GM10248 (cell line): ENCODE data around the gene INTS15.

Source experiments
- CTCF ChIA-PET: fragments of 300-600 bp; sonication (Branson Sonifier 250); formaldehyde crosslinking; extraction: SDS; loops from one replicate; lab custom pipeline; 2021; ENCODE audit warnings: antibody characterized with exemption; lab: Yijun Ruan, JAX
- POLR2A ChIA-PET: fragments of 350-650 bp; sonication (Branson Sonifier 250); formaldehyde crosslinking; extraction: SDS; loops from one replicate; lab custom pipeline; 2020; ENCODE audit warnings: antibody characterized with exemption; lab: Yijun Ruan, JAX
- DNase-seq: peaks from one replicate; pipeline ENCODE4 v3.0.0; 2012; ENCODE audit errors: extremely low spot score
- CTCF ChIP-seq: IDR thresholded peaks from 2 replicates; pipeline ENCODE4 v1.5.1; 2012; ENCODE audit warnings: mild to moderate bottlenecking, low read depth; ENCODE audit errors: extremely low read depth, missing control alignments, control extremely low read depth

INTS15 gene

GRCh38 chr7:6654842-6655610 is 65.2 kb downstream of the INTS15 start:
- POLR2A ChIA-PET: no interaction called here
- CTCF ChIA-PET: no interaction called here
- no peak for DNase-seq
- no peak for TF ChIP-seq CTCF

GRCh38 chr7:6655636-6656385 is 66.0 kb downstream of the INTS15 start:
- no peak for TF ChIP-seq CTCF
- ChIA-PET CTCF (no interaction called here), POLR2A (no interaction called here)
- DNase-seq: peak; percentile 20

DNA sequence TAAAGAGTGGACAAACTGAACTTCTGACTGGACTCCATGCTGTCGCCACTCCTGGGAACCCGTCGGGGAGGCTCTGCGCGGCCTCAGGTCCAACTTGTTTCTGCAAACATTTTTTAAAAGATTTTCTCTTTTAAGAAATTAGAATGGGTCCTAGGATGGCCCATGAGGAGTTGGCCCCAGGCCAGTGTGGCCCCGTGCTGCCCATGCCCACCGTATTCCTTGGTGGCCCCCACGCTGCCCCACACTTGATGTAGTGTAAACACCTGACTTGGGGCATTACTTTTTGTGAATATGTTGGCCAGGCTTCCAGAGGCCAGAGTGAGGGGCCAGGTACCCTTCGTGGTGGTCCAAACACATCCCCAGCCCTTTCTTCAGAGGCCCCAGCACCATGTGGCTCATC is 66.6 kb downstream of the INTS15 start:
- DNase-seq: no peak
- CTCF ChIA-PET: no interaction called here
- TF ChIP-seq CTCF: no peak
- POLR2A ChIA-PET: no interaction called here
